Hematopoietic multipotent progenitor cell treated with erythropoietin and hydrocortisone succinate and interleukin-3 and kit ligand, for 15 days (in vitro differentiated cells): ENCODE data around the gene NOXRED1.

Experiments
- DNase-seq: peaks from one replicate; pipeline ENCODE4 v3.0.0-alpha.2; 2015; ENCODE audit warnings: low spot score

NOXRED1 gene

DNA sequence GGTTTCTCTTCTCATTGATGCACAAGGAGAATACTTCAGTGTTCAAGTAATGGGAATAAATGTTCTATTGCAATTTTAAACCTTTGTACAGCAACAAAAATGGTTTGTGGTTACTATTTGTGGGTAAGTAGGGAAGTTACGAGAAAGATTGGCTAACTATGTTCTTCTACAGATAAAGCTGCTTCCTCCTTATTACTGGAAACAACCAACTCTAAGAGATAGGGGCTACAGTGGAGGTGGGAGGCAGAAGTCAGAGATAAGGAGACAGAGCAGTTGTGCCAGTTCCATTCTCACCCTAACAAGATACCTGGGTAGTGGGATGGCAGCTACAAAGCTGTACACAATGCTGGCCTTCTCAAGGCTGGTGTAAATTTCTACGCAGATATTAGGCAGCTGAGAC, 16.2 kb downstream of the NOXRED1 start:
- no peak for DNase-seq

GRCh38 chr14:77406718-77407117, 16.6 kb downstream of the NOXRED1 start:
- DNase-seq: no peak

DNA sequence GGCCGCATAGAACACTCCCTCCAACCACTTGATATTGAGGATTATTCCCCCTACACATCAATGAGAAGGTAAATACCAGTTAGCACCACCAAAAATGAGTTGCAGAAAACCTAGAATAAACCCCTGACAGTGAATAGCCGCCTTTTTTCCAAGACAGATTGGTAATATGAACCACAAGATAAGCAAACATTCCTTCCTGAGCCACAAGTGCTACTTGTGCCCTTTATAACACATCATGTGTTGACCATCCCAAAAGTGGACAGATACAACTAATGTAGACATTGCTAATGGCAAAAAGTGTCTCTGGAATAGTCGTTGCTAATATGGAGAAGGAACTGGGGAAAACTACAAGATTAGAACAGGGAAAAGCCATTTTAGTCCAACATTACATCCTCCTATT, 17.2 kb downstream of the NOXRED1 start:
- DNase-seq: no peak

DNA sequence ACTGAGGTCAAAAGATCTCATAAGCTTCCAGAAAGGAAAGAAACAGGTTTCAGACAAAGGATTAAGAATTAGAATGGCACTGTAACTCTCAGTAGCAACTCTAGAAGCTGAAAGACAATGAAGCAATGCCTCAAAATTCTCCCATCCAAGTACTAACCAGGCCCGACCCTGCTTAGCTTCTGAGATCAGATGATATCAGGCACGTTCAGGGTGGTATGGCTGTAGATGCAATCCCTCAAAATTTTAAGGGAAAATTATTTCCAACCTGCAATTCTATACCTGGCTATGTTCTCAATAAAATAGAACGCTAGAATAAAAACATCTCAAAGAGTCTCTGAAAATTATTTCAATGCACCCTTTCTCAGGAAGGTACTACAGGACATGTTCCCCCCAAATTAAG, 19.6 kb downstream of the NOXRED1 start:
- DNase-seq: no peak

DNA sequence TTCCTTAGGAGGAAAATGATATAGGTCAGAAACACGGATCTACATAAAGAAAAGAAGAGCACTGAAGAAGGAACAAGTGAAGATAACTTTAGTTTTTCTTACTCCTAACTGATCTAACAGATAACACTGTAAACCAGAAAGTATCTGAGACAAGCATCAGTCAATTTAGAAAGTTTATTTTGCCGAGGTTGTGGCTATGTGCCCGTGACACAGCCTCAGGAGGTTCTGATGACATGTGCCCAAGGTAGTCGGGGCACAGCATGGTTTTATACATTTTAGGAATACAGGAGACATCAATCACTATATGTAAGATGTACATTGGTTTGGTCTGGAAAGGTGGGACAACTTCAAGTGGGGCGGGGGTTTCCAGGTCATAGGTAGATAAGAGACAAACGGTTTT, 23.1 kb downstream of the NOXRED1 start:
- no peak for DNase-seq

DNA sequence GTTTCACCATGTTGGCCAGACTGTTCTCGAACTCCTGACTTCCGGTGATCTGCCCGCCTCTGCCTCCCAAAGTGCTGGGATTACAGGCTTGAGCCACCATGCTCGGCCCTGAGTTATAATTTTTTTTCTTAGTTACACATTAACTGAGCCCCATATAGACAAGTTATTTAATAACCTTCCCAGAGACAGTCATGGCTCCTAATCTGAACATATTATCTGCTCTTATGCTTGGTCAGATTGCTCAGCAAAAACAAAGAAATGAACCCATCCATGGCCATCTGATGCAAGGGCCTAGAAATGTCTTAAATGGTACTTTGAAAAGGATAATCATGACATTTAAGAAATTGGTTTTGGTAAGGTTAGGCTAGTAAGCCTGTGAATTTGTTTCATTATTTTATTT, 33.1 kb downstream of the NOXRED1 start:
- no peak for DNase-seq

- DNase-seq: no peak
These were observed 44.6 kb downstream of the NOXRED1 start for GRCh38 chr14:77378701-77379100.

- DNase-seq: no peak
These were observed 45.9 kb downstream of the NOXRED1 start for GRCh38 chr14:77377502-77377844.

- peak; percentile 83 for DNase-seq
These were observed 46.4 kb downstream of the NOXRED1 start, which contains the start of the genes SAMD15 and TMED8 for GRCh38 chr14:77376771-77377501. TSS of gene SAMD15 (plus strand) at chr14:77377379. CDS start at chr14:77377419, 40 bp downstream. TSS of gene TMED8 (minus strand) at chr14:77377094. CDS start at chr14:77377053, 41 bp downstream.

GRCh38 chr14:77375973-77376770, 47.2 kb downstream of the NOXRED1 start:
- no peak for DNase-seq

DNA sequence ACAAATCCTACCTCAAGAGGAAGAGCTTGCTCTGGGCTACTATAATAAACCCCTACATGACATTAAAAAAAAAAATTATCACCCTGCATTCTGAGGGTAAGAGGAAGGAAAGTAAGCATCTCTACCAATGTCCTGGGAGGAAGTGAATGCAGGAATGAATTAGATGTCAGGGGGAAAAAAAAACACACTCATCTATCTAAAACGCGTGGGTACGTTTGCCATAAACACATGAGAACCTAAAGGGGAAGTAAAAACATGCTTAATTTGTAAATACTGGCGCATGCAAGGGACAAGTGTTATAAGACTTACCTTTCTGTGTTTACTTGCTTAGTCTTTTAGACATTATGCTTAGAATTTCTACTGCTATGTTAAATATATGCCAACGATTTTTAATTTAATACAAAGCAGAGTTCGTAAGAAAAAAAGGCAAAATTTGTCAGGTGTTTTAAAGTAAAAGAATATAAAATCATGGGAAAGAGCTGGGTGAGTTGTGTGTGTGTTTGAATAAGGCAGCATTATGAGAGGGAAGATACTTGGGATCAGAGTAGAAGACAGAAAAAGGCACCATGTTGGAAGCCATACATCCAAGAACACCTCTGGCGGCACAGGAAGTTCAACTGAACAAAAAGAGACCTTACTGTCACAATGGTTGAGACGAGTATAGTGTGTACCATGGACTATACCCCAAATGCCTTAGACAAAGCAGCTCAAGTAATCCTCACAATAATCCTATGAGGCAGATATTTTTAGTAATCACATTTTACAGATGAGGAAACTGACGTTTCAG, 48.0 kb downstream of the NOXRED1 start:
- no peak for DNase-seq

DNA sequence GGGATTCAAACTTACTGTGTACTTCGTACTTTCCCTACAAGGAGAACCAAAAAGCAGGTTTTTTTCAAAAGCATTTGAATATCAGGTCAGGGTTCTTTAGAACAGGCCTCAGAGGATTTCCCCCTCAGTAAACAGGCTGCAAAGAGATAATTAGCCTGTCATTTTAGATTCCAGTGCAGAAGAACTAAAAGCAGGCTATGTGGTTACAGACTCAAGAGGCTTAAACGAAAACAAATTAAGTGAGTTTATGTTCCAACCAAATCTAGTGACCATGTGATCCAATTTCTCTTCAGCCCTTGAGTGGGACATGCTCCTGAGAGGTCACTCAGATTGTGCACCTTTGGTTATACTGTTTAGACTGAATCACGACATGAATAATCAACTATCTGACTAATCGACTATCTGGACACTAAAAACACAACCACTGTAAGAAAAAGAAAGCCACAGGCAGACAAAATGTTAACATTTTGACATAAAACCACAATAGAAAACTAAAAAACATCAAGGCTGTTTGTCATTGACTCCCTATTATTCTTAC, 51.0 kb downstream of the NOXRED1 start:
- no peak for DNase-seq

DNA sequence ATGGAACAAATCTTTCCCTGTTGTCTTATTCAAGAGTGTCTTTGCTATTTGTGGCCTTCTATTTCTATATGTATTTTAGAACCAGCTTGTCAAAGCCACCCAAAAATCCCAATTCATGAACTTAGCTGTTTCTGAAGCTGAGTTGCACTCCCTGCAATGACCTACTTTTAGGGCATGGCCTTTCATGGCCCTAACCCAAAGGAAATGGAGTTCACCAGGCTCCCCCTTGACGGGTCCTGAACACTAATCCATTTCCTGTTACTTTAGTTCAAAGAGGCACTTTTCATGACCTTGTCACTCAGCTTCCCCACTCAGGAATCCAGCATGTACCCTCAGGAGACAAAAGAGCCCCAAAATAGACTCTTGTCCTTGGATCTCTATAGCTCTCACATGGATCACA, 54.0 kb downstream of the NOXRED1 start:
- no peak for DNase-seq

GRCh38 chr14:77364146-77364545, 59.2 kb downstream of the NOXRED1 start:
- DNase-seq: no peak

DNA sequence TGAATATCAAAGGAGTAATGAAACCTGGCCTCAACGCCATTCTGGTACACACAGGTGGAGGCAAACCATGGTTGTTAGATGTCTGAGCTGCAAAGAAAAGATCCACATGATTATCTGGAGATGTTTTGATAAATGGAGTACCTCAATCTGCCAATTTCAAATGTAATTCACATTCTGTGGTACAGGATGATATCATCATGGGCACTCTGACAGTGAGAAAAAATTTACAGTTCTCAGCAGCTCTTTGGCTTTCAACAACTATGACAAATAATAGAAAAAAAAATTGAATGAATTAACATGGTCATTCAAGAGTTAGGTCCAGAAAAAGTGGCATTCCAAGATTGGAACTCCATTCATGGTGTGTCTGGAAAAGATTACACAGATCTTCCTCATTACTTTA, 63.7 kb downstream of the NOXRED1 start:
- no peak for DNase-seq

DNA sequence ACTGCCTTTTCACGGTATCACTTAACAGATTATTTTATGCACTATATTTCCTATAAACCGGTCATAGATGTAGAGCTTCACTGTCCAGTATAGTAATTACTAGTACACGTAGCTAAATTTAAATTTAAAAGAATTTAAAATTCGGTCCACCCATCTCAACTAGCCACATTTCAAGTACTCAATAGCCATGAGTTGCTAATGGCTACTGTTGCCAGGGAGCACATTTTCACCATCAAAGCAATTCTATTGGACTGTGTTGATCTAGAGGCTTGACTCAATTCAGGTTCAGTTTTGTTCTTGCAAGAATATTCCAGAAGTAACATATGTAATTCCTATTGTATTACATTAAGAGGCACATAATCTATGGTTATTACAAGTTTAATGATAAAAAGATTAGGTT, 66.4 kb downstream of the NOXRED1 start:
- no peak for DNase-seq

GRCh38 chr14:77355811-77356210, 67.5 kb downstream of the NOXRED1 start:
- DNase-seq: no peak

DNA sequence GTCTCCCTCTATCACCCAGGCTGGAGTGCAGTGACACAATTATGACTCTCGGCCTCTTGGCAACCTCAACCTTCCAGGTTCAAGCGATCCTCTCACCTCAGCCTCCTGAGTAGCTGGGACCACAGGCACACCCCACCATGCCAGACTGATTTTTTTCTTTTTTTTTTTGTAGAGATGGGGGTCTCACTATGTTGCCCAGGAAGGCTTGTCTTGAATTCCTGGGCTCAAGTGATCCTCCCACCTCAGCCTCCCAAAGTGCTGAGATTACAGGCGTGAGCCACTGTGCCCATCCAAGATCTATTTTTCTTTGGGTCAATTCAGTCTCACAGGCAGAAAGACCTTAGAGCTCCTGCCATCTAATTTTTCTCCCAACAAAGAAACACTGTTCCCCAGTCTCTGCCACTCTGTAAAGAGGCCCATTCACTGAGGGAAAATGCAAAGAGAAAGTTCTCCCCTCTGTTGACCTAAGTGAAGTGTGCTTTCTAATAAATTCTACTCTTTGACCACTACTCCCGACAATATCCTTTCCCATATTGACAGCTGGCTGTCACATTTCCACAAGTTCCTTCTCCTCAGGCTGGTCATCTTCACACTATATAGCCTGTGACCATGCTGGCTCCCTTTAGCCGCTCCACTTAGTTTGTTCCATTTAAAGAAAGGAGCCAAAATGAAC, 69.7 kb downstream of the NOXRED1 start:
- DNase-seq: no peak

- no peak for DNase-seq
These were observed 75.6 kb downstream of the NOXRED1 start for GRCh38 chr14:77347751-77348150.

DNA sequence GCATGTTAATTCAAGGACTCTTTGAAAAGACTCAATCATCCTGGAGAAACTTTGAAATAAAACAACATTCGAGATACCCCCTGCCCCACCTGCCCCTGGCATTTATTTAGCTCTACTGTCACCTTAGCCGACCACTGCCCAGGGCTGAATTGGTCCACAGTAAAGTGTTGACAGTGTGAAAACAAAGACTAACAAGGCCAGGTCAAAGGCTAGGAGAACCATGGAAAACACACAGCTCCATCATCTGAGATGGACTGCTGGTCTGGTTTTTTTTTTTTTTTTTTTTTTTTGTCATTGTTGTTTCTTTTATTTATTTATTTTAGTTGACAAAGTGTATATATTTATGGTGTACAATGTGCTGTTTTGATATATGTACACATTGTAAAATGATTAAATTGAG, 76.8 kb downstream of the NOXRED1 start:
- no peak for DNase-seq

GRCh38 chr14:77344377-77344996, 78.8 kb downstream of the NOXRED1 start:
- no peak for DNase-seq
